OCI-LY1 (cell line): ENCODE results near the gene DHRS7.

Experiments
- H2AFZ ChIP-seq: fragments of 200-600 bp; sonication (generic), shearing (Covaris generic); 2 replicates; pipeline ENCODE4 v1.6.0; 2014; ENCODE audit warnings: antibody characterized with exemption, mild to moderate bottlenecking, low read length
- H3F3A ChIP-seq: fragments of 200-600 bp; sonication (generic), shearing (Covaris generic); 2 replicates; pipeline ENCODE4 v1.6.0; 2014; ENCODE audit warnings: mild to moderate bottlenecking, antibody characterized with exemption, low read length, moderate library complexity; ENCODE audit not compliant: insufficient read depth
- H3K27ac ChIP-seq: fragments of 200-600 bp; sonication (generic); 2 replicates; pipeline ENCODE4 v1.5.1; 2014; ENCODE audit warnings: low read length, mixed run types, mild to moderate bottlenecking, low read depth; ENCODE audit not compliant: poor library complexity, severe bottlenecking
- H3K27me3 ChIP-seq: fragments of 200-600 bp; sonication (generic); 2 replicates; pipeline ENCODE4 v1.6.0; 2014; ENCODE audit warnings: antibody characterized with exemption, mild to moderate bottlenecking, low read length, moderate library complexity; ENCODE audit not compliant: insufficient read depth
- H3K36me3 ChIP-seq: fragments of 200-600 bp; sonication (generic); 2 replicates; pipeline ENCODE4 v1.6.1; 2014; ENCODE audit warnings: mild to moderate bottlenecking, antibody characterized with exemption, low read length, moderate library complexity, mixed read lengths; ENCODE audit not compliant: insufficient read depth
- H3K4me1 ChIP-seq: fragments of 200-600 bp; sonication (generic); 2 replicates; pipeline ENCODE4 v1.5.1; 2014; ENCODE audit warnings: mild to moderate bottlenecking, low read length, moderate library complexity; ENCODE audit not compliant: insufficient read depth, severe bottlenecking
- H3K4me2 ChIP-seq: fragments of 200-600 bp; sonication (generic), shearing (Covaris generic); 2 replicates; pipeline ENCODE4 v1.6.1; 2014; ENCODE audit warnings: low read length
- H3K4me3 ChIP-seq: fragments of 200-600 bp; sonication (generic); 2 replicates; pipeline ENCODE4 v1.5.1; 2014; ENCODE audit warnings: low read length, low read depth, mild to moderate bottlenecking, mixed read lengths; ENCODE audit not compliant: poor library complexity, severe bottlenecking
- H3K79me2 ChIP-seq: fragments of 200-600 bp; shearing (Covaris generic); 2 replicates; pipeline ENCODE4 v1.6.1; 2016; ENCODE audit warnings: mixed run types, low read length, mixed read lengths; ENCODE audit not compliant: insufficient read depth
- H3K9ac ChIP-seq: fragments of 200-600 bp; sonication (generic), shearing (Covaris generic); 2 replicates; pipeline ENCODE4 v1.6.1; 2014; ENCODE audit warnings: mild to moderate bottlenecking, low read length, mixed read lengths
- H3K9me2 ChIP-seq: fragments of 200-600 bp; sonication (generic), shearing (Covaris generic); 2 replicates; pipeline ENCODE4 v1.6.1; 2014; ENCODE audit warnings: low read depth, mild to moderate bottlenecking, low read length, mixed read lengths
- H3K9me3 ChIP-seq: fragments of 200-600 bp; shearing (Covaris generic); 2 replicates; pipeline ENCODE4 v1.6.1; 2014; ENCODE audit warnings: low read length, mixed read lengths
- H4K20me1 ChIP-seq: fragments of 200-600 bp; sonication (generic), shearing (Covaris generic); 2 replicates; pipeline ENCODE4 v1.6.0; 2016; ENCODE audit warnings: mild to moderate bottlenecking, low read length; ENCODE audit not compliant: insufficient read depth
- EZH2 ChIP-seq: fragments of 200-600 bp; sonication (generic), shearing (Covaris generic); IDR thresholded peaks from 2 replicates; pipeline ENCODE4 v1.8.0; 2017; ENCODE audit warnings: borderline replicate concordance, mixed run types, mild to moderate bottlenecking, antibody characterized with exemption, low read length, moderate library complexity, mixed read lengths
- TF ChIP-seq, protein P1 (sequence below): fragments of 200-600 bp; sonication (generic), shearing (Covaris generic); IDR thresholded peaks from 2 replicates; pipeline ENCODE4 v1.5.1; 2017; ENCODE audit warnings: mild to moderate bottlenecking, antibody characterized with exemption, low read length, moderate library complexity, mixed read lengths

Gene DHRS7

DNA sequence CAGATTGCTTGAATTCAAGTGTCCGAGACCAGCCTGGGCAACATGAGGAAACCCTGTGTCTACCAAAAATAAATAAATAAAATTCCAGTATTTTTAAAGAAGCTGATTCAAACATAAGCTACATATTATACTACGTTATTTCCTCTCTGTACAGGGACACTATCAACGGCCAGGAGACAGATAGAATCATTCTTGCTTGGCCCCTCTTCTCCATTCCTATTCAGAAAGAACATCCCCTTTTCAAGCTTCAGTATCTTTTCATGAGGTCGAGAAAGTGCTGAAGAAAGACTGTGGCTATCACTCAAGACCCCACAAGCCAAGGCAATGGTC, 314 bp upstream of the DHRS7 start:
- Histone ChIP-seq H3K9me2 (no peaks in the 10 kb centered on the region), H2AFZ (no peak overlapping the region), H3K4me1 (peaks cover 37% of the 10 kb centered on the region), H4K20me1 (no peaks in the 10 kb centered on the region), H3F3A (no peaks in the 10 kb centered on the region), H3K27me3 (no peaks in the 10 kb centered on the region), H3K27ac (peak overlapping the region; percentile 29), H3K36me3 (peaks cover 4% of the 10 kb centered on the region; the same call in 1 of the 2 replicates), H3K9ac (peak overlapping the region; percentile 91), H3K79me2 (peaks cover 13% of the 10 kb centered on the region), H3K4me3 (peak overlapping the region; percentile 92), H3K4me2 (peak overlapping the region; percentile 91), H3K9me3 (no peaks in the 10 kb centered on the region)
- TF ChIP-seq EZH2, result no peak
- TF ChIP-seq, protein P1, sequence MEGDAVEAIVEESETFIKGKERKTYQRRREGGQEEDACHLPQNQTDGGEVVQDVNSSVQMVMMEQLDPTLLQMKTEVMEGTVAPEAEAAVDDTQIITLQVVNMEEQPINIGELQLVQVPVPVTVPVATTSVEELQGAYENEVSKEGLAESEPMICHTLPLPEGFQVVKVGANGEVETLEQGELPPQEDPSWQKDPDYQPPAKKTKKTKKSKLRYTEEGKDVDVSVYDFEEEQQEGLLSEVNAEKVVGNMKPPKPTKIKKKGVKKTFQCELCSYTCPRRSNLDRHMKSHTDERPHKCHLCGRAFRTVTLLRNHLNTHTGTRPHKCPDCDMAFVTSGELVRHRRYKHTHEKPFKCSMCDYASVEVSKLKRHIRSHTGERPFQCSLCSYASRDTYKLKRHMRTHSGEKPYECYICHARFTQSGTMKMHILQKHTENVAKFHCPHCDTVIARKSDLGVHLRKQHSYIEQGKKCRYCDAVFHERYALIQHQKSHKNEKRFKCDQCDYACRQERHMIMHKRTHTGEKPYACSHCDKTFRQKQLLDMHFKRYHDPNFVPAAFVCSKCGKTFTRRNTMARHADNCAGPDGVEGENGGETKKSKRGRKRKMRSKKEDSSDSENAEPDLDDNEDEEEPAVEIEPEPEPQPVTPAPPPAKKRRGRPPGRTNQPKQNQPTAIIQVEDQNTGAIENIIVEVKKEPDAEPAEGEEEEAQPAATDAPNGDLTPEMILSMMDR, result no peak

DNA sequence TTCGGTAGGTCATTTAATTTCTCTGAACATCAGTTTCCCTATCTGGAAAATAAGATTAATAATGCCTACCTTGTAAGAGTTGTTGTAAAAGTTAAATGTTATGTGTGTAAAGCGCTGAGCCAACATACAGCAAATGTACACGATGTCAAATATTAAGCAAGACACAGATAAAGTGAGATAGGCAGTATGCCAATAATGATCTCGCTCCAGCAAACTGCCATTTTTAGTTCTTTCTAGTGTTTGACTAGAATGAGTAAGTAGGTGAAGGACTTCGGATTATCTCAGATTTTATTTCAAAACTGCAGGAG, 840 bp downstream of the DHRS7 start:
- Histone ChIP-seq H3K27ac (peak overlapping the region; percentile 84), H3K4me2 (peak overlapping the region; percentile 91), H3K4me3 (peak overlapping the region; percentile 92), H3K9ac (peak overlapping the region; percentile 91), H3K79me2 (peaks cover 13% of the 10 kb centered on the region), H3K9me3 (no peaks in the 10 kb centered on the region), H3K27me3 (no peaks in the 10 kb centered on the region), H3F3A (no peaks in the 10 kb centered on the region), H3K9me2 (no peaks in the 10 kb centered on the region), H4K20me1 (no peaks in the 10 kb centered on the region), H3K4me1 (peaks cover 37% of the 10 kb centered on the region), H3K36me3 (peaks cover 5% of the 10 kb centered on the region; the same call in 1 of the 2 replicates), H2AFZ (no peak overlapping the region)
- TF ChIP-seq, protein P1, result no peak
- TF ChIP-seq EZH2, result no peak

DNA sequence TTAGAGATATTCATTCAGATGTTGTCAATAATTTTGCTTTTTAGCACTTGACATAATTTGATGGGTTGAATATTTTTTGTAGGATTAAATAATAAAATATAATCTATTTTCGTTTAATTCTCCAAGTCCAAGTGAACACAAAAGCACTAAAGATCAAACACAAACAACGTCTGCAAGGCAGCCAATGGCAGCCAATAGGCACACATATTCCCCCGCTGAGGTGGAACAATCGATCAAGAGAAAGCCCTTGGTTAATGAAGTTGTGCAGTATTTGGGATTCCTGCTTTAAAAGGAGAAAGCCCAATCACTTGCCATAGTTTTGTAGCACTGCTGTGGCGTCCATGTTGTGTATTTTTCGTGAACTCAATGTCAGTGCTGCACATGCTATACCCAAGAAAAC, 1.5 kb downstream of the DHRS7 start:
- Histone ChIP-seq H3K4me1 (peaks cover 37% of the 10 kb centered on the region), H3K9me2 (no peaks in the 10 kb centered on the region), H3K36me3 (peaks cover 5% of the 10 kb centered on the region; the same call in 1 of the 2 replicates), H2AFZ (no peak overlapping the region; the same call in 1 of the 2 replicates), H3K27ac (peak overlapping the region; percentile 84), H3K4me2 (peak overlapping the region; percentile 91), H3F3A (no peaks in the 10 kb centered on the region), H3K27me3 (no peaks in the 10 kb centered on the region), H3K4me3 (peak overlapping the region; percentile 92), H4K20me1 (no peaks in the 10 kb centered on the region), H3K9ac (peak overlapping the region; percentile 91), H3K9me3 (no peaks in the 10 kb centered on the region), H3K79me2 (peaks cover 13% of the 10 kb centered on the region)
- TF ChIP-seq, protein P1, result no peak
- TF ChIP-seq EZH2, result no peak
